GM18951 (cell line): ENCODE results near the gene CEMIP.

Experiments
- POLR2A ChIP-seq: IDR thresholded peaks from 4 replicates; pipeline ENCODE4 v1.6.1; 2011; ENCODE audit warnings: mild to moderate bottlenecking; ENCODE audit not compliant: insufficient read length, insufficient read depth; ENCODE audit errors: extremely low read depth
- in situ Hi-C: fragments of 300-500 bp; cut with MboI; formaldehyde crosslinking; loops from one replicate; pipeline ENCODE4 v1.12.0; 2022; ENCODE audit warnings: low sequenced_read_pairs, mixed read lengths, inconsistent platforms; ENCODE audit not compliant: unreplicated experiment

The CEMIP gene

GRCh38 chr15:80915472-80915871, 136.3 kb downstream of the CEMIP start:
- no peak for TF ChIP-seq POLR2A
- in situ Hi-C loops = no loop called here

DNA sequence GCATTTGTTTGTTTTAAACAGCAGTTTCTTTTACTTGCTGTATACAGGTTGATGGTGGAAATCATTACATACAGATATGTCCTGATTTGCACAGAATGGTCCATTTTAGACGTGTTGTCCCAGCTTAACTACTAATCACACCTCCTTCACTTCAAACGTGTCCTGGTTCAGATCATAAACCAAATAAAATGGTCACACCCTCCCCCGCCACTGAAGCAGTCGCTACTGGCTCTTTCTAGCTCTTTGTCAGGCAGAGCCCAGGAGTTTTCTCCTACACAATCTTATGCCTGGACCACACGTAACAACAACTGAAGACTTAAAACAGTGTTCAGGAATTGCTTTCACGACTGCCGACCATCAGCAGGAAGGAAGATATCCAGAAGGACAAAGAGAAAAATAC, 136.9 kb downstream of the CEMIP start:
- TF ChIP-seq POLR2A = no peak

DNA sequence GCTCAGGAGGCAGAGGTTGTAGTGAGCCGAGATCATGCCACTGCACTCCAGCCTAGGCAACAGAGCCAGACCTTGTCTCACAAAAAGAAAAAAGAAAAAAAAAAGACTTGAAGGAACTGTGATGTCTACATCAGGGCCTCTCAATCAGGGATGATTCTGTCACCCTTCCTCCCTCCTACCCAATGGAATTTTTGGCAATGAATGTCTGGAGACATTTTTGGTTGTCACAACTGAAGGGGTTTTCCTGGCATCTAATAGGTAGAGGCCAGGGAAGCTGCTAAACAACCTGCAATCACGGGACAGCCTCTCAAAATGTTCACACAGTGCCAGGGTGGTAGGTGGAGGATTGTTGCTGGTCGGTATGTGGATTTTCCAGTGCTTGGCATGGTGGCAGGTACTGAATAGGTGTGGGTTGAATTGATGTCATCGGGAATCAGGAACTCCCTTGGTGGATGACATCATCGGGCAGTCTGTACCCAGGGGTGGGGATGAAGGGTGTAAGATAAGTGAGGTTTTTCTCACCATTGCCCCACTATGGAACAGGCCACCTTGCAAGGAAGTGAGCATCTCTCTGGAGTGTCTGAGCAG, 139.1 kb downstream of the CEMIP start:
- TF ChIP-seq POLR2A = no peak
- in situ Hi-C loops = no loop called here

More for the DNA sequence above, 136.9 kb downstream of the CEMIP start:
- in situ Hi-C loops = no loop called here

GRCh38 chr15:80920271-80920699, 141.1 kb downstream of the CEMIP start:
- TF ChIP-seq POLR2A = no peak
- in situ Hi-C loops = no loop called here

DNA sequence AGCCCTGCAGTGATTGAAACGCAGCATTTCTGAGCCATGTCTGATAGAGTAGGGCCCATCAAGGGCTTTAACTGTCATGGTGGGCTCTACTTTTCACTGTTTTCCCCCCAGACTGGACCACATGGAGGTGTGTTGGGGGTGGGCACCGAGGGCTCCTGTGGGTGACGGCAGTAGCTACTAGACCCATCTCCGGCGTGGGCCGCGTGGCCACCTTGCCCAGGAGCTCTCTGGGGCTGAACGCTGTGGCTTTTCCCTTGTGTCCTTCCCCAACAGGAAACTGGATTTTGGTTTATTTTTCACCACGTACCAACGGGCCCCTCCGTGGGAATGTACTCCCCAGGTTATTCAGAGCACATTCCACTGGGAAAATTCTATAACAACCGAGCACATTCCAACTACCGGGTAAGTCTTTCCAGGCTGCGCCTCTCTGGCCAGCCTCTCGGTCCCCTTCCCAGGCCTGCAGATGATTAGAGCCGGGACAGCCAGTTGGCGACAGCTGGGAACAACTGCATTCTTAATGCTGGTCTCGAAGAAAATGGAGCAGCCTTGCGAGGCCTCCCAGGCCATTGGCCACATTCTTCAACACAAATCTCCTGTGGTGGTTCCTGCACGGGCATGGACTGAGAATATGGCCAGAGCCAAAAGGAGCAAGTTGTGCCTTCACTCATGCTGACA, 142.7 kb downstream of the CEMIP start:
- in situ Hi-C loops = no loop called here
- no peak for TF ChIP-seq POLR2A

GRCh38 chr15:80923668-80924067, 144.5 kb downstream of the CEMIP start:
- no peak for TF ChIP-seq POLR2A
- in situ Hi-C loops = no loop called here

- in situ Hi-C loops = no loop called here
Observed at GRCh38 chr15:80924278-80924677, 145.1 kb downstream of the CEMIP start.

DNA sequence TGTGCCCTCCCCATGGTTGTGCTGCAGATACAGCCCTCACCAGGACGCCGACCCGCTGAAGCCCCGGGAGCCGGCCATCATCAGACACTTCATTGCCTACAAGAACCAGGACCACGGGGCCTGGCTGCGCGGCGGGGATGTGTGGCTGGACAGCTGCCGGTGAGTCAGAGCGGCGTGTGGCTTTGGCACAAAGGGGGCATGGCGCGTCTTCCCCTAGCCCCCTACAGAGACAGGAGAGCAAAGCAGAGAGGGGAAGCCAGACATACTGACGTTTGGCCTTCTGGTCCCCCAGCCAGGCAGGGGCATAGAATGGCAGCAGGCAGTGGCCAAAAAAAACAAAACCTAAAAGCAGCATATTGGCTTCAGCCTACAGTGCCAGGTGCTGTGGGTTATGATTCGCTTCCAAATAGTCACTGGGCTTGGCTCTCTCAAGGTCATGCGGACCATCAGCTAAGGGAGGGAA, 146.5 kb downstream of the CEMIP start:
- no peak for TF ChIP-seq POLR2A
- in situ Hi-C loops = no loop called here

More at GRCh38 chr15:80924278-80924677, 145.1 kb downstream of the CEMIP start:
- TF ChIP-seq POLR2A = no peak

DNA sequence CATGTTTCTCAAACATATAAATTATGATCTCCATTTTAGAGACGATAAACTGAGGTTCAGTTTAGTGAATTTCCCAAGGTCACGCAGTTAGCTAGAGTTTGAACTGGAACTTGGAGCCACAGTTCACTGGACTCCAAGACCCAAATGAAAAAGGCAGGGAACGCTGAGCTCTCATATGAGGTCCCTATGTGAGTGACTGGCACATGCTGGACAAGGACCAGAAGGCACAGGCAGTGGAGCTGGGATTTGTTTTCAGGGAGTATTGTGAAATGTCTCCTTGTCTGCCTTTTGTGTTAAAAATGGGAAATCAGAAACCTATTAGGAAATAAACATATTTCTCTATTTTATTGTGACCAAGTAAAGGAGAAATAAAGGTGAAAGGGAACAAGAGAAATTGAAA, 147.0 kb downstream of the CEMIP start:
- no peak for TF ChIP-seq POLR2A

DNA sequence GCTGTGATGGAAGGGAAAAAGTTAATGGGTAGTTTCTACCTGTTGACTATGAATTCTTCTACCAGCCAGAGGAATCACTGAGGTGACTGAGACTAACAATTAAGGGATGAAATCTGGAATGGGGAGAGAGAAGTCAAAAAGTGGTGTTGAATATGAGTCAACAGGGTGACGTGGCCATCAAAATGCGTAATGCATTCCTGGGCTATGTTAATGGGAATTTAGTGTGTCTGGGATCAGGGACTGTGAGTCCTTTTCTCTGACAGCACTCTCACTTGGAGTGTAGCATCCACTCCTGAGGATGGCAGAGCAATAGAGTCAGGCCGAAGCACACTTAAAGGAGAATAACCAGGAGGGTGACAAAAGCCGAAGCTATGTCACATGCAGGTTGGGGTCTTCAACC, 150.1 kb downstream of the CEMIP start:
- in situ Hi-C loops = no loop called here
- no peak for TF ChIP-seq POLR2A

More for the DNA sequence above, 147.0 kb downstream of the CEMIP start:
- in situ Hi-C loops = no loop called here

- TF ChIP-seq POLR2A = no peak
- in situ Hi-C loops = no loop called here
Observed at GRCh38 chr15:80929689-80930088, 150.5 kb downstream of the CEMIP start.

DNA sequence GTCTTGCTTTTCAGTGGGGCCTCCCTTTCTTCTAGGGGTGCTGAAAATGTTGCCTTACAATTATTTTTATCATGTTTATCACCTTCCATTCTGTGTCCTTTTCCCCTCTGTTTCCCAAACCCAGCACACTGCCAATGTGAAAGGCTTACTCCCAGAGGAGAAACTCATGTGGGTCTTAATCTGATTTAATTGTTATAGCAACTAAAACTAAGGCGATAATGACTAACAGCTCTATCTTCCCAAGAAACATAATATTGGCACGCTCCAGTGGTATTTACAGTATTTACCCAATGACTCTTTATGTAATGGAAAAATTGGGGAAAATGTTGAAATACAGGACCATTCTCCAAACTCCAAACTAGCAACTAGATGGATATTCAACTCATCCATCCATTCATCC, 152.0 kb downstream of the CEMIP start:
- in situ Hi-C loops = no loop called here
- no peak for TF ChIP-seq POLR2A

DNA sequence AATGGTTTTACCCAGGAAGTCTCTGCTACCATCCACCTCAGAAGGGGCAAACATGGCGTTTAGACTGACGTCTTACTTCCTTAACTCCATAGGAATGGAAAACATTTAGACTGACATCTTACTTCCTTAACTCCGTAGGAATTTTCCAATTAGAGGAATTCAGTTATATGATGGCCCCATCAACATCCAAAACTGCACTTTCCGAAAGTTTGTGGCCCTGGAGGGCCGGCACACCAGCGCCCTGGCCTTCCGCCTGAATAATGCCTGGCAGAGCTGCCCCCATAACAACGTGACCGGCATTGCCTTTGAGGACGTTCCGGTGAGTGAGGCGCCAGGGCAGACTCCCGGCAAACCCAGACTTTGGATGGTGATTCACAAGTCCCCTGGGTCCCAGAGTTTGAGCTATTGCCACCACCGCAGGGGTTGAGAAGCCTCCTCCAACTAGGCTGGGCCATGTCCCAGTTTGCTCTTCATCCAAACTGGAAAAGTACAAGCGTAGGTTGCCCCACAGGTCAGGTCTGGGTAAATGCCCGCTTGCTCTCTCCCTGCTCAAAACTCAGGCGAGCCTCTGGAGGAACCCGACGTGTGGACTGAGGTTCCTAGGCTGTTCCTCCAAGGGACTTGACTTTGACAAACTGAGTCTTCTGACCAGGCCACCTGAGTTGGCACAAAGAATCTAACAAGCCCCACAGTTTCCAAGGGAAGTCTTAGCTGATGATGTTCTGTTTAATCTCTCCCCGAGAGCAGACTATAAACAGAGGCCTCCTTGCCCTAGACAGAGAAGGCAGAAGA, 152.7 kb downstream of the CEMIP start:
- no peak for TF ChIP-seq POLR2A
- in situ Hi-C loops = no loop called here

- TF ChIP-seq POLR2A = no peak
- in situ Hi-C loops = no loop called here
Observed at GRCh38 chr15:80932513-80932815, 153.3 kb downstream of the CEMIP start.
